Measurements from ENCODE around the gene OR13C4.

GRCh38 chr9:104482921-104483570, 44.0 kb downstream of the OR13C4 start:
- TF ChIP-seq CTCF (IDR thresholded peaks at IDR 0.05) = no peak
- TF ChIP-seq POLR2A (IDR thresholded peaks at IDR 0.05) = no peak

All from ovary (tissue), 3 donors.